ENCODE results near the gene MAPK10.

MAPK10 gene

DNA sequence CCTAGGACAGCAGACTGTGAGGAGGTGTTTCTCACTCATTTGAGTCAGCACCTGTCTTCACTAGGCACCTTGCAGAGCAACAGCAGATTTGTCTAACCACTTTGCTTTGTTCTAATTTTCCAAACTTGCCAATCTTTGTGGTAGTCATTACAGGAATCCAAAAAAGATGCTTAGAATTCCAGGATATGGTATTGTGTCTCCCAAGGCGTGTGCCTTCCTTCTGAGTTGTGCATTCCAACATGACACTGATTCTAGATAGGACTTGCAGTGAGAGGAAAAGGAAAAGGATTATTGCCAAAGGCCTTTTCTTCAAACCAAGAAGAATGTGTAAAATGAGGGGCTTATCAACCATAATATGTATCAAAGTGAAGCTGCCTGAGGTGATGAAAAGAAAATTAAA lies 126.2 kb downstream of the MAPK10 start:
- Histone ChIP-seq H3K27me3 (ENCODE audit: control insufficient read depth in 5 of 5, insufficient read depth in 4 of 5, low read length in 5 of 5) (no peaks in the 10 kb centered on the region), H3K27ac (ENCODE audit: low read depth, low read length) (no peak overlapping the region), H3K36me3 (ENCODE audit: control insufficient read depth in 5 of 5, insufficient read depth in 5 of 5, low read length in 5 of 5) (no peaks in the 10 kb centered on the region), H3K4me1 (ENCODE audit: control insufficient read depth in 5 of 5, insufficient read depth in 5 of 5, low read length in 5 of 5) (no peaks in the 10 kb centered on the region), H3K9me3 (ENCODE audit: control insufficient read depth in 5 of 5, low read length in 5 of 5) (no peaks in the 10 kb centered on the region), H3K9ac (ENCODE audit: low read length in 5 of 5) (no peak overlapping the region), H3K4me3 (ENCODE audit: low read depth in 1 of 5, low read length in 5 of 5) (no peak overlapping the region)

DNA sequence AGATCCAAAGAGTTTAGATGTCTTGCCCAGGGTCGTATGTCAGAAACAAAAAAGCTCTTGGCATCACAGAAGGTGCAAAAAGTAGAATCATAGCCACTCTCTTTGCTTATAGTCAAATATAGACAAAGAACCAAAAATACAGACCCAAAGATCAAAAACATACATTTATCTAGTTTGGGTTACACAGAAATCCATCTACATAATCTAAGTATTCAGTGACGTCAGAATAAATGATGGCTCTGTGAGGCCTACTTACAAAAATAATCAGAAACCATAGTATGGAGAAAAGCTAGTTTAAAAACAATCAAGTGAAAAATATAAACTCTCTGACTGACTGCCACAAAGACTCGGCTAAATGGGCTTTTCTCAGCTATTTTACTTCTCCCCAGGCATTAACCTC lies 126.8 kb downstream of the MAPK10 start:
- no peak overlapping the region for H3K9ac ChIP-seq (ENCODE audit: low read length in 5 of 5)
- H3K27me3 ChIP-seq (ENCODE audit: control insufficient read depth in 5 of 5, insufficient read depth in 4 of 5, low read length in 5 of 5), result no peaks in the 10 kb centered on the region
- no peaks in the 10 kb centered on the region for H3K4me1 ChIP-seq (ENCODE audit: control insufficient read depth in 5 of 5, insufficient read depth in 5 of 5, low read length in 5 of 5)
- no peak overlapping the region for H3K4me3 ChIP-seq (ENCODE audit: low read depth in 1 of 5, low read length in 5 of 5)
- no peaks in the 10 kb centered on the region for H3K36me3 ChIP-seq (ENCODE audit: control insufficient read depth in 5 of 5, insufficient read depth in 5 of 5, low read length in 5 of 5)
- no peaks in the 10 kb centered on the region for H3K9me3 ChIP-seq (ENCODE audit: control insufficient read depth in 5 of 5, low read length in 5 of 5)
- no peak overlapping the region for H3K27ac ChIP-seq (ENCODE audit: low read depth, low read length)

DNA sequence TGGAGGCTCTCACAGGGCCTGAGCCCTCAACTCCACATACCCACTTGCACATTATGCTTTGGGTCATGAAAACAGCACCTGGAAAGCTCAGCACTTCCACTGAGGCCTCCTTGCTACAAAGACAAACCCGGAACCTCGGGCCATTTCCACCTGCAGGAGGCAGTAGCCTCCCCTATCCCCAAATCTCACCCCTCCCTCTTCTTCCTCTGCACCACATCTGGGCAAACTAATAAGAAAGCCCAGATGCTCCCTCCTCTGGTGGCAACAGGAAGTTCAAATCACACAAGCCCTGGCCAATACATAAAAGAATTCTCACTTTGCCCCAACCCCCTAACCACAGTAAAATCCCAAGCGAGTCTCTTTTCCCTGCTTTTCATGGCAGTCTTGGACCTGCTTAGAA lies 136.4 kb downstream of the MAPK10 start:
- no peaks in the 10 kb centered on the region for H3K36me3 ChIP-seq (ENCODE audit: control insufficient read depth in 5 of 5, insufficient read depth in 5 of 5, low read length in 5 of 5)
- H3K4me1 ChIP-seq (ENCODE audit: control insufficient read depth in 5 of 5, insufficient read depth in 5 of 5, low read length in 5 of 5), result no peaks in the 10 kb centered on the region
- no peak overlapping the region for H3K9ac ChIP-seq (ENCODE audit: low read length in 5 of 5)
- no peak overlapping the region for H3K4me3 ChIP-seq (ENCODE audit: low read depth in 1 of 5, low read length in 5 of 5)
- no peak overlapping the region for H3K27ac ChIP-seq (ENCODE audit: low read depth, low read length)
- H3K9me3 ChIP-seq (ENCODE audit: control insufficient read depth in 5 of 5, low read length in 5 of 5), result no peaks in the 10 kb centered on the region
- no peaks in the 10 kb centered on the region for H3K27me3 ChIP-seq (ENCODE audit: control insufficient read depth in 5 of 5, insufficient read depth in 4 of 5, low read length in 5 of 5)

DNA sequence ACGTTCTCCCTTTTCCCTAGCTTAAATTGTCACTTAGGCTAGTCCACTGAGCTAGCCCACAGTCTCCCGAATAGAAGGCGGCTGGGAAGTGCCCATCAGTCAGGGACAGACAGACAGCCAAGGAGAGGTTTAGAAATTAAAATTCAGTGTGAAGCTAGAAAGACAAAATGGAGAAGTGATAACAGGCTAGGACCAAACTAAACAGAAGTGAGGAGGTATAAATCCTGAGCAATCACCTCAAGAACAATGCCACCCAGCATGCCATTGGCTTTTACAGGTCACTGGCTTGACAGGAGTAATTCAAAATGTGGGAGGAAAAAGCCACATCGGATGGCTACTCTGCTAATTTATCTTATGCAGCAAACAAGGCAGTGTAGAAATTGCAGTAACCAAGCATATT lies 138.9 kb downstream of the MAPK10 start:
- Histone ChIP-seq H3K9ac (ENCODE audit: low read length in 5 of 5) (no peak overlapping the region), H3K27me3 (ENCODE audit: control insufficient read depth in 5 of 5, insufficient read depth in 4 of 5, low read length in 5 of 5) (no peaks in the 10 kb centered on the region), H3K4me1 (ENCODE audit: control insufficient read depth in 5 of 5, insufficient read depth in 5 of 5, low read length in 5 of 5) (no peaks in the 10 kb centered on the region), H3K4me3 (ENCODE audit: low read depth in 1 of 5, low read length in 5 of 5) (no peak overlapping the region), H3K36me3 (ENCODE audit: control insufficient read depth in 5 of 5, insufficient read depth in 5 of 5, low read length in 5 of 5) (no peaks in the 10 kb centered on the region), H3K27ac (ENCODE audit: low read depth, low read length) (no peak overlapping the region), H3K9me3 (ENCODE audit: control insufficient read depth in 5 of 5, low read length in 5 of 5) (no peaks in the 10 kb centered on the region)

DNA sequence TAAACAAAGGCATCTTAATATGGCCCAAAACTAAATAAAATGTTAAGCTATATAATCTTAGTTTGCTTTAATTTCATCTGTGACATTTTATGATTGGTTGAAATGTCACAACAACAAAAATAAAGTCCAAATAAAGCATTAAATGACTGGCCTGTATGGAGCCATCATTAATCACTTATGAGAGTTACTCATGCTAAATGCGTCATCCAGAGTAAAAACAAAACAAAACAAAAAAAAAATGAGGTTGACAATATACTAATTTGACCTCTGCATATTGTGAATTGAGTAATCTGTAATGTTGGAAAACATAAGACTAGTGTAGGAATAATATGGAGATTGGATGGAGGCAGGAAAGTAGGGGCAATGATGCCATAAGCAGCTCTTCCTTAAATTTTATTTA lies 139.7 kb downstream of the MAPK10 start:
- no peak overlapping the region for H3K4me3 ChIP-seq (ENCODE audit: low read depth in 1 of 5, low read length in 5 of 5)
- H3K27ac ChIP-seq (ENCODE audit: low read depth, low read length), result no peak overlapping the region
- H3K36me3 ChIP-seq (ENCODE audit: control insufficient read depth in 5 of 5, insufficient read depth in 5 of 5, low read length in 5 of 5), result no peaks in the 10 kb centered on the region
- no peaks in the 10 kb centered on the region for H3K27me3 ChIP-seq (ENCODE audit: control insufficient read depth in 5 of 5, insufficient read depth in 4 of 5, low read length in 5 of 5)
- no peaks in the 10 kb centered on the region for H3K4me1 ChIP-seq (ENCODE audit: control insufficient read depth in 5 of 5, insufficient read depth in 5 of 5, low read length in 5 of 5)
- no peak overlapping the region for H3K9ac ChIP-seq (ENCODE audit: low read length in 5 of 5)
- H3K9me3 ChIP-seq (ENCODE audit: control insufficient read depth in 5 of 5, low read length in 5 of 5), result no peaks in the 10 kb centered on the region

DNA sequence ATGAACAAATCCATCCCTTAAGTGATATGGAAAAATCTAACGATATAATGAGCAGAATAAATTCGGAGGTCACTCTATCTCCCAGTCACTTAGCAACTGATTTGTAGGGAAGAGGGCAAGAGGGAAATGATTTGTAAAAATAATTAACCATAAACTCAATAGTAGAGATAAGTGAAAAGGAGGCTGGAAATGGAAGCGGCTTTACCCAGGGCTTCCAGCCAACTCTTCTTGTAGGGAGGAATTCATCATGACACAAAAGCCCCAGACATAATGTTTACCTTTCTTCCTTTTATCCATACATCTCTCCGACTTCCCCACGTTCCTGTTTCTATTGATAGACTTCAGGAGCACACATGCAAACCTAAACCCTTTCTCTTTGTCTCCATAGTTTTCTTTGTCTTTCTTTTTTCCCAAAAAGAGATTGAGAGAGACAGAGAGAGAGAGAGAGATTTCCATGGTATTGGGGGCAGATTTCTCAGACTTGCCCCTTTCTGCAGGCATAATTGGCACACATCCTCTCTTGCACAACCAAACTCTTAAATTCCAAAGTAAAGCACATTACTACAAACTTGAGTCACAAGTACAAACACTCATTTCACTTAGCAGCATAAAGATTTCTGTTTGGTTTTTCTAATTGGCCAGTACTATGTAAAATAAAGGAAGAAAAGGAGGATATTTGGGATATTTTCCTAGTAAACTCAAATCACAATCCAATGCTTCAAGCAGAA lies 140.9 kb downstream of the MAPK10 start:
- no peak overlapping the region for H3K4me3 ChIP-seq (ENCODE audit: low read depth in 1 of 5, low read length in 5 of 5)
- H3K36me3 ChIP-seq (ENCODE audit: control insufficient read depth in 5 of 5, insufficient read depth in 5 of 5, low read length in 5 of 5), result no peaks in the 10 kb centered on the region
- H3K9me3 ChIP-seq (ENCODE audit: control insufficient read depth in 5 of 5, low read length in 5 of 5), result peaks cover 0 to 9% (median 3%) of the 10 kb centered on the region in 5 donors
- no peaks in the 10 kb centered on the region for H3K27me3 ChIP-seq (ENCODE audit: control insufficient read depth in 5 of 5, insufficient read depth in 4 of 5, low read length in 5 of 5)
- H3K4me1 ChIP-seq (ENCODE audit: control insufficient read depth in 5 of 5, insufficient read depth in 5 of 5, low read length in 5 of 5), result no peaks in the 10 kb centered on the region
- no peak overlapping the region for H3K9ac ChIP-seq (ENCODE audit: low read length in 5 of 5)
- no peak overlapping the region for H3K27ac ChIP-seq (ENCODE audit: low read depth, low read length)

DNA sequence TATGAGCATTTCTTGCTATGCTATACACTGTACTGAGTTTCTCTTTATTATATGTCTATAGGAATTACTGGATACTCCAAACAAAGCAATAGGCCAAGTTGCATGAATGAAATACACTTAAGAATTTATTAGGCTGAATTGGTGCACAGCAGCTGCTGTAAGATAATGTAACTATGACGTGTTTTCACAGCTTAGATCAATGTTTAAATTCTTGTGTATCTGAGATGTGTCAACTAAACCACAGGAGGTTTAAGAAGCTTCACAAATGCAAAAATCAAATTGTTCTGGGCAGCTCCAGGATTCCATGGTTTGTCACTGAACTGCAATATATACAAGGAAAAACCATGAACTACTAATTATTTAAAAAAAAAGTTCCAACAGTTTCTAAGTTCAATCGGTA lies 156.7 kb downstream of the MAPK10 start:
- Histone ChIP-seq H3K36me3 (ENCODE audit: control insufficient read depth in 5 of 5, insufficient read depth in 5 of 5, low read length in 5 of 5) (no peaks in the 10 kb centered on the region), H3K4me1 (ENCODE audit: control insufficient read depth in 5 of 5, insufficient read depth in 5 of 5, low read length in 5 of 5) (no peaks in the 10 kb centered on the region), H3K4me3 (ENCODE audit: low read depth in 1 of 5, low read length in 5 of 5) (no peak overlapping the region), H3K27ac (ENCODE audit: low read depth, low read length) (no peak overlapping the region), H3K9me3 (ENCODE audit: control insufficient read depth in 5 of 5, low read length in 5 of 5) (no peaks in the 10 kb centered on the region), H3K27me3 (ENCODE audit: control insufficient read depth in 5 of 5, insufficient read depth in 4 of 5, low read length in 5 of 5) (no peaks in the 10 kb centered on the region), H3K9ac (ENCODE audit: low read length in 5 of 5) (no peak overlapping the region)

DNA sequence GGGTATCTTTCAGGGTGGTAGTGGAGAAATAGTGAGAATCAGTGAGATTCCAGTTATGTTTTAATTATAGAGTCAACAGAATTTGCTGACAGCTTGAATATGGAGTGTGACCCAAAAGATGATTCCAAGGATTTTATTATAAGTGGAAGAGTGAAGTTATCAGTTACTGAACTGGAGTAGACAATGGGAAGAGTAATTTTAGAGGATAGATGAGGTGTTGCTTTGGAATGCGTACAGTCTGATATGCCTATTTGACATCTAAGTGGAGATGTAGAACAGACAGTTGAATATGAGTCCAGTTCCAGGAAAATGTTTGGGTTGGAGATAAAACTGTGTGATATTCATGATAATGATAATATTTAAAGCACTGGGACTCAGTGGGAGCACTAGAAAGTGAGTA lies 174.2 kb downstream of the MAPK10 start:
- Histone ChIP-seq H3K4me1 (ENCODE audit: control insufficient read depth in 5 of 5, insufficient read depth in 5 of 5, low read length in 5 of 5) (no peaks in the 10 kb centered on the region), H3K36me3 (ENCODE audit: control insufficient read depth in 5 of 5, insufficient read depth in 5 of 5, low read length in 5 of 5) (no peaks in the 10 kb centered on the region), H3K27ac (ENCODE audit: low read depth, low read length) (no peak overlapping the region), H3K9ac (ENCODE audit: low read length in 5 of 5) (no peak overlapping the region), H3K27me3 (ENCODE audit: control insufficient read depth in 5 of 5, insufficient read depth in 4 of 5, low read length in 5 of 5) (no peaks in the 10 kb centered on the region), H3K9me3 (ENCODE audit: control insufficient read depth in 5 of 5, low read length in 5 of 5) (peaks cover 0 to 12% (median 0%) of the 10 kb centered on the region in 5 donors), H3K4me3 (ENCODE audit: low read depth in 1 of 5, low read length in 5 of 5) (no peak overlapping the region)

DNA sequence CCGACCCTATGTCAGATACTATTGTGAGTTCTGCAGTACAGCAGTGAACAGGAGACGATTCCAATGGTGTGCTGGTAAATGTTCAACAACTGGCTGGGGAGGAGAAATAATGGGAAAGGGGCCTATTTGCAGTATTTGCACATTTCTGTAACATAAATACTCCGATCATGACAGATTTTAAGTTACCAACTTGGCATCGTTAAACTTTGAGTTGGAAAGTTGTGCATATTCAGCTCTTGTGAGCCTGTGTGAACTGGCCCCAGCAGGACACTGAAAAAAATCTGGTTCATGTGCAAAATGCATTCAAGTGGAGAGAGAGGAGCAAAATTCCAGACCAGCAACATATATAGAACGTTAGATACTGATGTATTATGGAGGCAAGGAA lies 175.0 kb downstream of the MAPK10 start:
- Histone ChIP-seq H3K36me3 (ENCODE audit: control insufficient read depth in 5 of 5, insufficient read depth in 5 of 5, low read length in 5 of 5) (no peaks in the 10 kb centered on the region), H3K4me1 (ENCODE audit: control insufficient read depth in 5 of 5, insufficient read depth in 5 of 5, low read length in 5 of 5) (no peaks in the 10 kb centered on the region), H3K27me3 (ENCODE audit: control insufficient read depth in 5 of 5, insufficient read depth in 4 of 5, low read length in 5 of 5) (no peaks in the 10 kb centered on the region), H3K4me3 (ENCODE audit: low read depth in 1 of 5, low read length in 5 of 5) (no peak overlapping the region), H3K27ac (ENCODE audit: low read depth, low read length) (no peak overlapping the region), H3K9ac (ENCODE audit: low read length in 5 of 5) (no peak overlapping the region), H3K9me3 (ENCODE audit: control insufficient read depth in 5 of 5, low read length in 5 of 5) (peaks cover 0 to 17% (median 2%) of the 10 kb centered on the region in 5 donors)

DNA sequence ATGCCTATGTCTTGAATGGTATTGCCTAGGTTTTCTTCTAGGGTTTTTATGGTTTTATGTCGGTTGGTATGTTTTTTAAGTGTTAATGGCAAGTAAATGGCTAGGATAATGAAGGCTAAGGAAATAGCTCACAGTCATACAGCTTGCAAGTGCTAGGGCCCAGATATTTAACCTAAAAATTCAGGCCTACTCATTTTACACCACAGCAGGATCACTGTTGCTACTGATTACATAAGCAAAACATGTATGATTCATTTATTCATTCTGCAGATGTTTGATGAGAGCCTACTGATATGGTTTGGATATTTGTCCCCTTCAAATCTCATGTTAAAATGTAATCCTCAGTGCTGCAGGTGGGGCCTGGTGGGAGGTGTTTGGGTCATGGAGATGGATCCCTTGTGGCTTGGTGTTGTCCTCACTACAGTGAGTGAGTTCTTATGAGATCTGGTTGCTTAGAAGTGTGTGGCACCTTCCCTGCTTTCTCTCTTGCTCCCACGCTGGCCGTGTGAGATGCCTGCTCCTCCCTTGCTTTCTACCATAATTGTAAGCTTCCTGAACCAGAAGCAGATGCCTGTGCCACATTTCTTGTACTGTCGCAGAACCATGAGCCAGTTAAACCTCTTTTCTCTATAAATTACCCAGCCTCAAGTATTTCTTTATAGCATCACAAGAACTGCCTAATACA lies 175.5 kb downstream of the MAPK10 start:
- no peaks in the 10 kb centered on the region for H3K27me3 ChIP-seq (ENCODE audit: control insufficient read depth in 5 of 5, insufficient read depth in 4 of 5, low read length in 5 of 5)
- no peak overlapping the region for H3K27ac ChIP-seq (ENCODE audit: low read depth, low read length)
- H3K9me3 ChIP-seq (ENCODE audit: control insufficient read depth in 5 of 5, low read length in 5 of 5), result peaks cover 0 to 20% (median 8%) of the 10 kb centered on the region in 5 donors
- H3K4me3 ChIP-seq (ENCODE audit: low read depth in 1 of 5, low read length in 5 of 5), result no peak overlapping the region
- H3K4me1 ChIP-seq (ENCODE audit: control insufficient read depth in 5 of 5, insufficient read depth in 5 of 5, low read length in 5 of 5), result no peaks in the 10 kb centered on the region
- no peak overlapping the region for H3K9ac ChIP-seq (ENCODE audit: low read length in 5 of 5)
- no peaks in the 10 kb centered on the region for H3K36me3 ChIP-seq (ENCODE audit: control insufficient read depth in 5 of 5, insufficient read depth in 5 of 5, low read length in 5 of 5)
